ENCODE results near the gene FBXO17. TPM values are rescaled to one million over a fixed set of nuclear protein-coding genes. Genes with fewer than 3 reads are reported as not detected.

FBXO17 gene
- total and polyA plus RNA-seq, 2 donors (not counting 1 experiment from before 2014, with no cell fraction given), result not detected

DNA sequence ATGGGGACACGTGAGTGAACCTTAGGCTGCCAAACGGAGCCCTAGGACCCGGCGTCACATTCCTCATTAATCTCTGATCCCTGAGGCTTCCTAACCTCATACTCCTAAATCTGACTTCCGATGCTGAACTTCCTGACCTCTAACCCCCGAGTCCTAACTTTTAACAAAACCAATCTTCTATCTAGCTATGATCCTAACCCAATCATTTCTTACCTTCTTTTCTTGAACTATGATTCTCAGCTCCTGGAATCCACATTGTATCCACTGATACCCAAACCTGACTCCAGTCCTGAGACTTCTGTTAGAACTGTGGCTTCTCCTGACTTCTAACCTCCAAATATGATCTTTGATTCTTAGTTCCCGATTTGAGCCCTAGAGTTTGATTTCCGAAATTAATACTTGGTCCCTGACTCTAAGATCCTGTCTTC lies 75.3 kb downstream of the FBXO17 start:
- H3K9me3 ChIP-seq (ENCODE audit: control extremely low read depth in 1 of 3, control insufficient read depth in 2 of 3, insufficient read depth in 1 of 3, low read length in 2 of 3), result peaks cover 0 to 4% (median 0%) of the 10 kb centered on the region in 3 donors
- POLR2A ChIA-PET, result interaction anchor here (0.5 to 1.9 kb wide), 9 partner anchors 30 to 282 kb away, joined by 3 to 13 read pairs (median 6); partner anchors contain the start of genes EIF3K, MAP4K1, MRPS12 and SARS2
- no peaks in the 10 kb centered on the region for H3K27me3 Mint-ChIP-seq
- H3K4me2 ChIP-seq (replicated peaks; ENCODE audit: low read depth, low read length, poor library complexity, severe bottlenecking), result peak overlapping the region; percentile 83
- intact Hi-C loops (cut with micrococcal nuclease), result no loop called here
- H3K79me2 ChIP-seq (ENCODE audit: control insufficient read depth, insufficient read depth, low read length), result peaks cover 90% of the 10 kb centered on the region
- H3K27me3 ChIP-seq (replicated peaks in 1 of 4; ENCODE audit: control extremely low read depth in 1 of 4, control insufficient read depth in 3 of 4, insufficient read depth in 4 of 4, low read length in 3 of 4), result no peaks in the 10 kb centered on the region
- H3K27ac Mint-ChIP-seq, result peak overlapping the region; percentile 94
- peak overlapping the region; percentile 89 to 99 for H3K27ac ChIP-seq (ENCODE audit: low read length in 2 of 2)
- H3K4me3 Mint-ChIP-seq, result peak overlapping the region; percentile 96
- CTCF ChIA-PET, result interaction anchor here (0.5 to 2.5 kb wide), 10 partner anchors 12 to 498 kb away, joined by 3 to 29 read pairs (median 4); partner anchors contain the start of genes ECH1, FAM98C, MRPS12 and SARS2
- H3K4me3 ChIP-seq (ENCODE audit: control extremely low read depth in 1 of 5, extremely low read depth in 1 of 5, insufficient read depth in 1 of 5, low read depth in 2 of 5, low read length in 4 of 5), result peak overlapping the region; percentile 85 to 95 (median 92)
- TF ChIP-seq, protein P1, sequence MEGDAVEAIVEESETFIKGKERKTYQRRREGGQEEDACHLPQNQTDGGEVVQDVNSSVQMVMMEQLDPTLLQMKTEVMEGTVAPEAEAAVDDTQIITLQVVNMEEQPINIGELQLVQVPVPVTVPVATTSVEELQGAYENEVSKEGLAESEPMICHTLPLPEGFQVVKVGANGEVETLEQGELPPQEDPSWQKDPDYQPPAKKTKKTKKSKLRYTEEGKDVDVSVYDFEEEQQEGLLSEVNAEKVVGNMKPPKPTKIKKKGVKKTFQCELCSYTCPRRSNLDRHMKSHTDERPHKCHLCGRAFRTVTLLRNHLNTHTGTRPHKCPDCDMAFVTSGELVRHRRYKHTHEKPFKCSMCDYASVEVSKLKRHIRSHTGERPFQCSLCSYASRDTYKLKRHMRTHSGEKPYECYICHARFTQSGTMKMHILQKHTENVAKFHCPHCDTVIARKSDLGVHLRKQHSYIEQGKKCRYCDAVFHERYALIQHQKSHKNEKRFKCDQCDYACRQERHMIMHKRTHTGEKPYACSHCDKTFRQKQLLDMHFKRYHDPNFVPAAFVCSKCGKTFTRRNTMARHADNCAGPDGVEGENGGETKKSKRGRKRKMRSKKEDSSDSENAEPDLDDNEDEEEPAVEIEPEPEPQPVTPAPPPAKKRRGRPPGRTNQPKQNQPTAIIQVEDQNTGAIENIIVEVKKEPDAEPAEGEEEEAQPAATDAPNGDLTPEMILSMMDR (IDR thresholded peaks at IDR 0.05), result no peak
- no peak for TF ChIP-seq EZH2 (IDR thresholded peaks at IDR 0.05; ENCODE audit: borderline replicate concordance, insufficient read depth, low read depth, low read length, poor library complexity, severe bottlenecking)
- DNase-seq, result no peak
- peak overlapping the region; percentile 69 for H2AFZ ChIP-seq (ENCODE audit: insufficient read depth, low read depth, low read length, poor library complexity, severe bottlenecking)
- H4K20me1 ChIP-seq (ENCODE audit: control insufficient read depth, insufficient read depth, low read length, poor library complexity, severe bottlenecking), result peaks cover 5% of the 10 kb centered on the region
- no peaks in the 10 kb centered on the region for H3K9me3 Mint-ChIP-seq (ENCODE audit: insufficient read depth)
- peak overlapping the region; percentile 94 for H3K9ac ChIP-seq (ENCODE audit: low read length)
- H3K36me3 ChIP-seq (replicated peaks in 1 of 2; ENCODE audit: control extremely low read depth in 1 of 2, control insufficient read depth in 1 of 2, extremely low read depth in 1 of 2, insufficient read depth in 2 of 2, low read length in 1 of 2), result peaks cover 0 to 12% of the 10 kb centered on the region in 2 experiments
- peaks cover 20 to 28% of the 10 kb centered on the region in 2 donors for H3K4me1 ChIP-seq (ENCODE audit: control insufficient read depth in 2 of 2, insufficient read depth in 2 of 2, low read length in 2 of 2)
- no peak for ATAC-seq (ENCODE audit: low read depth)
- H3K4me1 Mint-ChIP-seq, result peaks cover 35% of the 10 kb centered on the region
- WGBS (ENCODE audit: insufficient coverage), result 0% methylated on average over 6 of the region's 8 CpGs

Data from B cell (primary cell).